Measurements from ENCODE around the gene CFAP410. TPM values are rescaled to one million over a fixed set of nuclear protein-coding genes. Genes with fewer than 3 reads are reported as not detected.

CFAP410 gene
- total RNA-seq, 4 donors from 2014 or later, result 23.8 to 44.8 (median 26.0) TPM

GRCh38 chr21:44319407-44320065 is 19.7 kb downstream of the CFAP410 start:
- H3K36me3 ChIP-seq, result no peaks in the 10 kb centered on the region
- DNase-seq, result no peak
- intact Hi-C loops (cut with DNase I; ENCODE audit: low total_unique reads), result no loop called here
- H3K4me3 ChIP-seq, result no peak overlapping the region
- no peaks in the 10 kb centered on the region for H3K4me1 ChIP-seq
- H3K9me3 ChIP-seq, result no peaks in the 10 kb centered on the region
- H3K27me3 ChIP-seq, result no peaks in the 10 kb centered on the region
- H3K27ac ChIP-seq, result no peak overlapping the region
- TF ChIP-seq POLR2A (IDR thresholded peaks at IDR 0.05), result no peak
- TF ChIP-seq CTCF (IDR thresholded peaks at IDR 0.05), result no peak

DNA sequence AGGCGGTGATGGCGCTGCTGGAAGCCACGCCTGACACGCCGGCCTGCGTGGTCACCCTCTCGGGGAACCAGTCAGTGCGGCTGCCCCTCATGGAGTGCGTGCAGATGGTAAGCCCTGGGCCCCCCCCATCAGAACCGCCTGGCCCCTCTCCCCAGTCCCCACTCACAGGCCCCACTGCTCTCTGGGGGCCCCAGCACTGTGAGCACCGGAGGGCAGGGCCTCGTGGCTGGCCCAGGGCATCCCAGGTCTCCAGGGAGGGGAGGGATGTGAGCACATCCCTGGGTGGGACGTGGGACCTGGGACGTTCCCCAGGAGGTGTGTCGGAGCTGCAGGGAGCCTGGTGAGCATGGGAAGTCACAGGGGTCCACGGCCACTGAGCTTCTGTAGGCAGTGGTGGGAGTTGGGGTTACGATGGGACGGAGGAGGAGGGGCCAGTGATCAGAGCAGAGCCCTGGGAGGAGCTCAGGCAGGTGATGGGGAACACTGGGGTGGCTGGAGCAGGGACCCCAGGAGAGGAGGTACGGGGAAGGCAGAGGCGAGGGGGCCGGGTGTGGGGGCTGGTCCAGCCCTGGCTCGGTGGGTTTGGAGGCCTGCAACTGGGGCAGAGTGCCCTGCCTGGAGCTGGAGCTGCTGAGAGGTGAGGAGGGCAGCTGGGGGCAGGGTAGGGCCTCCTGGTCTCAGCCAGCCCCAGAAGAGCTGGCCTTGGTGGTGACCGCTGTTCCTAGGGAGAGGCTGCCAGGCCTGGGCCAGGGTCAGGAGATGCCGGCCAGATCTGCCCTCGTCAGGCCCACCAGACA is 20.5 kb downstream of the CFAP410 start:
- Histone ChIP-seq H3K9me3 (no peaks in the 10 kb centered on the region), H3K4me1 (no peaks in the 10 kb centered on the region), H3K27ac (no peak overlapping the region), H3K36me3 (no peaks in the 10 kb centered on the region), H3K27me3 (no peaks in the 10 kb centered on the region), H3K4me3 (no peak overlapping the region)
- intact Hi-C loops (cut with DNase I; ENCODE audit: low total_unique reads), result no loop called here
- TF ChIP-seq CTCF (IDR thresholded peaks at IDR 0.05) (no peak), POLR2A (IDR thresholded peaks at IDR 0.05) (no peak)
- no peak for DNase-seq

DNA sequence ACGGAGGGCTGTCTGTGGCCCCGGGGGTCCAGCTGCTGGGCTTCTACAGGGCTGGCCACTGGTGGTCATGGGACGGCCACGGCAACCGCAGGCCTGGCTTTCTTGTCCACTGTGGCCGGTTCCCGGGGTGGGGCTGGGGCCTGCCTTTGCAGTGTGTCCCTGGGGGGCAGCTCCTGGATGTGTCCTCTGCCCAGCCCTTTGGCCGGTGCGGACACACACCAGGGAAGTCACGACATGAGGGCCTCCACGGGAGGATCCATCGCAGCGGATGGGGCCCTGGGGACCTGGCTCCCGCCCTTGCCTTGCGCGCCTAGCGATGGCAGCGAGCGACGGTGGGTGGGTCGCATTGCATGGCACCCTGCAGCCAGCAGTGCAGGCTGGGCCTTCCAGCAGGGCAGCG is 21.3 kb downstream of the CFAP410 start:
- Histone ChIP-seq H3K4me1 (no peaks in the 10 kb centered on the region), H3K9me3 (no peaks in the 10 kb centered on the region), H3K27ac (no peak overlapping the region), H3K27me3 (no peaks in the 10 kb centered on the region), H3K4me3 (no peak overlapping the region), H3K36me3 (no peaks in the 10 kb centered on the region)
- TF ChIP-seq POLR2A (IDR thresholded peaks at IDR 0.05) (no peak), CTCF (IDR thresholded peaks at IDR 0.05) (no peak)
- intact Hi-C loops (cut with DNase I; ENCODE audit: low total_unique reads), result no loop called here
- no peak for DNase-seq

GRCh38 chr21:44317241-44317782 is 21.9 kb downstream of the CFAP410 start:
- H3K27ac ChIP-seq, result no peak overlapping the region
- TF ChIP-seq CTCF (IDR thresholded peaks at IDR 0.05) (no peak), POLR2A (IDR thresholded peaks at IDR 0.05) (no peak)

More at GRCh38 chr21:44317241-44317782, 21.9 kb downstream of the CFAP410 start:
- no peaks in the 10 kb centered on the region for H3K9me3 ChIP-seq
- H3K4me3 ChIP-seq, result no peak overlapping the region
- H3K27me3 ChIP-seq, result no peaks in the 10 kb centered on the region
- no peaks in the 10 kb centered on the region for H3K36me3 ChIP-seq
- intact Hi-C loops (cut with DNase I; ENCODE audit: low total_unique reads), result no loop called here
- no peaks in the 10 kb centered on the region for H3K4me1 ChIP-seq
- no peak for DNase-seq

Measured in uterus (tissue), 4 donors.